RKO (cell line): ENCODE measurements around the gene SPDYE16.
A peak's percentile ranks its signal among the peaks of the same experiment; 100 is the strongest.
"Not testable (repeated sequence)": the region's sequence is repeated elsewhere in the genome, so short reads cannot be mapped to it uniquely, and the experiment has no call there.

Source experiments
- DNase-seq: peaks from one replicate; pipeline ENCODE4 v3.0.0-alpha.2; 2016; ENCODE audit warnings: low spot score

The SPDYE16 gene

GRCh38 chr7:76549855-76550248 lies 6.8 kb upstream of the SPDYE16 start:
- DNase-seq: not testable (repeated sequence)

GRCh38 chr7:76549025-76549854 lies 6.1 kb upstream of the SPDYE16 start:
- peak; percentile 94 for DNase-seq

GRCh38 chr7:76531643-76532042 lies 11.5 kb downstream of the SPDYE16 start:
- not testable (repeated sequence) for DNase-seq

GRCh38 chr7:76526183-76526582 lies 16.9 kb downstream of the SPDYE16 start:
- not testable (repeated sequence) for DNase-seq

- not testable (repeated sequence) for DNase-seq
These were observed 26.2 kb downstream of the SPDYE16 start for GRCh38 chr7:76516932-76517331.

- DNase-seq: no peak
These were observed 27.1 kb downstream of the SPDYE16 start for GRCh38 chr7:76515999-76516443.

GRCh38 chr7:76514926-76515771 lies 27.9 kb downstream of the SPDYE16 start:
- no peak for DNase-seq

- no peak for DNase-seq
These were observed 29.0 kb downstream of the SPDYE16 start for GRCh38 chr7:76513817-76514799.

- DNase-seq: peak; percentile 37
These were observed 29.9 kb downstream of the SPDYE16 start for GRCh38 chr7:76512941-76513816.

GRCh38 chr7:76511911-76512885 lies 30.9 kb downstream of the SPDYE16 start:
- not testable (repeated sequence) for DNase-seq

- not testable (repeated sequence) for DNase-seq
These were observed 31.7 kb downstream of the SPDYE16 start for GRCh38 chr7:76511200-76511910.

GRCh38 chr7:76509931-76510877 lies 32.9 kb downstream of the SPDYE16 start, which contains the start of gene UPK3B:
UPK3B (plus strand) TSS chr7:76510552; CDS start chr7:76510653, 101 bp downstream.
- DNase-seq: no peak

- DNase-seq: no peak
These were observed 35.2 kb downstream of the SPDYE16 start for GRCh38 chr7:76507723-76508406.

GRCh38 chr7:76506643-76507042 lies 36.5 kb downstream of the SPDYE16 start:
- DNase-seq: not testable (repeated sequence)

GRCh38 chr7:76506081-76506440 lies 37.0 kb downstream of the SPDYE16 start:
- no peak for DNase-seq

- DNase-seq: no peak
These were observed 37.7 kb downstream of the SPDYE16 start for GRCh38 chr7:76505168-76506080.
